Immature natural killer cell (primary cell): ENCODE results near the gene PRICKLE4. TPM values are rescaled to one million over a fixed set of nuclear protein-coding genes. Genes with fewer than 3 reads are reported as not detected.
"Not testable (repeated sequence)": the region's sequence is repeated elsewhere in the genome, so short reads cannot be mapped to it uniquely, and the experiment has no call there.

Experiments used
- DNase-seq, 3 donors: peaks; one replicate each; pipeline ENCODE4 v3.0.0; 2022; ENCODE audit warnings: mixed read lengths in 1 of 3
- H3K27ac Mint-ChIP-seq, 6 donors: one replicate each; pipeline ENCODE4 v1.8.0; 2020; ENCODE audit warnings: mixed read lengths in 6 of 6, mild to moderate bottlenecking in 5 of 6, inconsistent platforms in 4 of 6, moderate library complexity in 3 of 6
- H3K27me3 Mint-ChIP-seq, 3 donors: one replicate each; pipeline ENCODE4 v1.8.0; 2020 to 2021; ENCODE audit warnings: low read depth in 3 of 3, mild to moderate bottlenecking in 3 of 3, mixed read lengths in 3 of 3, moderate library complexity in 3 of 3, inconsistent platforms in 1 of 3
- H3K36me3 Mint-ChIP-seq, 3 donors: one replicate each; pipeline ENCODE4 v1.8.0; 2020; ENCODE audit warnings: mixed read lengths in 3 of 3, inconsistent platforms in 2 of 3, mild to moderate bottlenecking in 2 of 3
- H3K4me1 Mint-ChIP-seq, 2 donors: one replicate each; pipeline ENCODE4 v1.8.0; 2020; ENCODE audit warnings: inconsistent platforms in 2 of 2, mild to moderate bottlenecking in 2 of 2, mixed read lengths in 2 of 2, moderate library complexity in 1 of 2
- H3K4me3 Mint-ChIP-seq, 5 donors: one replicate each; pipeline ENCODE4 v1.8.0; 2020; ENCODE audit warnings: mild to moderate bottlenecking in 5 of 5, mixed read lengths in 5 of 5, inconsistent platforms in 3 of 5, moderate library complexity in 3 of 5
- H3K9me3 Mint-ChIP-seq, 6 donors: one replicate each; pipeline ENCODE4 v1.8.0; 2020; ENCODE audit warnings: mild to moderate bottlenecking in 6 of 6, mixed read lengths in 6 of 6, inconsistent platforms in 4 of 6, moderate library complexity in 3 of 6
- polyA plus RNA-seq, 3 donors: library from polyadenylated mRNA; unstranded; fragments of 300-500 nt; fragmentation: Illumina TruSeq; gene quantifications; one replicate each; pipeline ENCODE4 v1.2.3, GENCODE V29; 2021

The PRICKLE4 gene
- polyA plus RNA-seq, 3 donors from 2014 or later = not detected

- Mint-ChIP-seq H3K27me3 (peaks cover 0 to 2% (median 0%) of the 10 kb centered on the region in 3 donors), H3K27ac (no peak overlapping the region), H3K4me3 (no peak overlapping the region), H3K9me3 (no peaks in the 10 kb centered on the region), H3K4me1 (no peaks in the 10 kb centered on the region), H3K36me3 (no peaks in the 10 kb centered on the region)
- no peak for DNase-seq
Measured at GRCh38 chr6:41811095-41811494, 30.5 kb downstream of the PRICKLE4 start.

DNA sequence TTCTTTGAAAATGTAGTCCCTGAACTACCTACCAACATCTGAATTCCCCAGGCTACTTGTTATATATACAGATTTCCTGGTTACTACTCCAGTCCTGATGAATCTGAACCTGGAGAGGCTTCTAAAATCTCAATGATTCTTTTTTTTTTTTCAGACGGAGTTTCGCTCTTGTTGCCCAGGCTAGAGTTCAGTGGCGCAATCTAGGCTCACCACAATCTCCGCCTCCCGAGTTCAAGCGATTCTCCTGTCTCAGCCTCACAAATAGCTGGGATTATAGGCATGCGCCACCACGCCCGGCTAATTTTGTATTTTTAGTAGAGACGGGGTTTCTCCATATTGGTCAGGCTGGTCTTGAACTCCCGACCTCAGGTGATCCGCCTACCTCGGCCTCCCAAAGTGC is 31.4 kb downstream of the PRICKLE4 start:
- H3K4me3 Mint-ChIP-seq, H3K36me3 Mint-ChIP-seq, H3K9me3 Mint-ChIP-seq, DNase-seq, H3K4me1 Mint-ChIP-seq, H3K27me3 Mint-ChIP-seq, H3K27ac Mint-ChIP-seq: not testable (repeated sequence)

DNA sequence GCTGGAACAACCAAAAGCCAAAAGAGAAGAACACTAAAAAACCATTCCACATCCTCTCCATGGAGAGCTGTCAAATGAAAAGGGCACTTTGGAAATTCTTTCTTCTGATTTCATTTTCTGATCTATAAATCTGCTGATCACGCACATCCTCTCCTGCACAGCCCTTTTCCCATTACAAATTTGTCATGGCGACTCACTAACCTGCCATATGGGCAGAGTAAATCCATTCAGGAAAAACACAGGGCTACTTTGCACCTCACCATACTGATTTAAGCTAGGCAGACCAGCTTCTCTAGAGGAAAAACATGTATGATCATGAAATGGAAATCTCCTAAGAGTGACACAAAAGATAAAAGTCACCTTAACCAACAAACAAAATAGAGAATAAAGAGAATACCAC is 32.9 kb downstream of the PRICKLE4 start:
- Mint-ChIP-seq H3K9me3 (no peaks in the 10 kb centered on the region), H3K4me1 (no peaks in the 10 kb centered on the region), H3K4me3 (no peak overlapping the region), H3K36me3 (no peaks in the 10 kb centered on the region), H3K27me3 (peaks cover 0 to 2% (median 0%) of the 10 kb centered on the region in 3 donors), H3K27ac (no peak overlapping the region)
- DNase-seq = no peak

GRCh38 chr6:41813956-41814355 is 33.4 kb downstream of the PRICKLE4 start:
- H3K9me3 Mint-ChIP-seq = no peaks in the 10 kb centered on the region
- peaks cover 0 to 2% (median 0%) of the 10 kb centered on the region in 3 donors for H3K27me3 Mint-ChIP-seq
- H3K4me3 Mint-ChIP-seq = no peak overlapping the region
- no peak overlapping the region for H3K27ac Mint-ChIP-seq
- no peaks in the 10 kb centered on the region for H3K36me3 Mint-ChIP-seq
- DNase-seq = no peak
- no peaks in the 10 kb centered on the region for H3K4me1 Mint-ChIP-seq

DNA sequence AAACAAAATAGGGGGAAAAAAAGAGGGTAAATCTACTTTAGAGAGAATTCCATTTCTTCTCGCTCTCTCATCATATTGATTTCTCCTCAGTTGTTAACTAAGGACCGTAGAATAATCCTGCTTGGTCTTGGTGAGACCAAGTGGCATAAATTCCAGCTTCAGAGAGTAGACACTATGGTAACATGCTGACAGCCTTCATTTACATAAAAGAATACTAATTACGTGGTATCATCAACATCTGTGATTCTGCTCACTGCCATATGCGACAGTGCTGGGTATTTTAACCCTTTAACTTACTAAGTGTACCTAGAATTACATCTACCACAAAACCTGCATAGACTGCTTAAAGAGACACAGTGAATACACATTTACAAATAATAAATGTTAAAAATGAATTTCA is 34.0 kb downstream of the PRICKLE4 start:
- H3K4me1 Mint-ChIP-seq = no peaks in the 10 kb centered on the region
- no peak overlapping the region for H3K4me3 Mint-ChIP-seq
- no peaks in the 10 kb centered on the region for H3K36me3 Mint-ChIP-seq
- no peak overlapping the region for H3K27ac Mint-ChIP-seq
- no peaks in the 10 kb centered on the region for H3K9me3 Mint-ChIP-seq
- peaks cover 0 to 2% (median 0%) of the 10 kb centered on the region in 3 donors for H3K27me3 Mint-ChIP-seq
- DNase-seq = no peak

- H3K4me1 Mint-ChIP-seq = no peaks in the 10 kb centered on the region
- H3K27ac Mint-ChIP-seq = no peak overlapping the region
- peaks cover 0 to 2% (median 0%) of the 10 kb centered on the region in 3 donors for H3K27me3 Mint-ChIP-seq
- no peaks in the 10 kb centered on the region for H3K9me3 Mint-ChIP-seq
- no peak overlapping the region for H3K4me3 Mint-ChIP-seq
- H3K36me3 Mint-ChIP-seq = no peaks in the 10 kb centered on the region
- DNase-seq = no peak
Measured at GRCh38 chr6:41815587-41815986, 35.0 kb downstream of the PRICKLE4 start.

- Mint-ChIP-seq H3K4me3 (no peak overlapping the region), H3K4me1 (no peaks in the 10 kb centered on the region), H3K9me3 (no peaks in the 10 kb centered on the region), H3K27ac (no peak overlapping the region), H3K27me3 (peaks cover 0 to 2% (median 0%) of the 10 kb centered on the region in 3 donors), H3K36me3 (no peaks in the 10 kb centered on the region)
- no peak for DNase-seq
Measured at GRCh38 chr6:41818271-41819054, 37.9 kb downstream of the PRICKLE4 start.

- H3K4me1 Mint-ChIP-seq = no peaks in the 10 kb centered on the region
- no peak for DNase-seq
Measured at GRCh38 chr6:41821266-41821665, 40.7 kb downstream of the PRICKLE4 start.

GRCh38 chr6:41822021-41822420 is 41.4 kb downstream of the PRICKLE4 start:
- Mint-ChIP-seq H3K4me1 (no peaks in the 10 kb centered on the region), H3K9me3 (no peaks in the 10 kb centered on the region), H3K27me3 (no peaks in the 10 kb centered on the region), H3K4me3 (no peak overlapping the region), H3K27ac (no peak overlapping the region), H3K36me3 (no peaks in the 10 kb centered on the region)
- no peak for DNase-seq

More at GRCh38 chr6:41821266-41821665, 40.7 kb downstream of the PRICKLE4 start:
- Mint-ChIP-seq H3K27ac (no peak overlapping the region), H3K36me3 (no peaks in the 10 kb centered on the region), H3K4me3 (no peak overlapping the region), H3K9me3 (no peaks in the 10 kb centered on the region), H3K27me3 (no peaks in the 10 kb centered on the region)

DNA sequence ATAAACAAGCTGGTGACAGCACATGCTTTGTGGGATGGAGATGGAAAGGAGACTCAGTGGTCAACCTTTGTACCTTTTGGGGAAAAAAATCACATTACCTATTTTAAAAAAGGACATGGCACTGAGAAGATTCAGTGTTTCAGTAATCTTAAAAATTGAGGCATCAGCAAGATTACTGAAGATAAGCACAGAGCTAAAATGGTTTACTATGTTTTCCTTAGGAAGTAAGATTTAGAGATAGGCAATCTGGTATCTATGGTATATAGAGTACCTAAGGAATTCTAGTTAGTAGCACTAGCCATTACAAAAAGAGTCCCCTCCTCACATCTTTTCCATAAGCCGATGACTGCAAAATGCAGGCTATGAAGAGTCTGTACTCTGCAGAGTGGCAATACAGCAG is 42.6 kb downstream of the PRICKLE4 start:
- Mint-ChIP-seq H3K27ac (no peak overlapping the region), H3K9me3 (no peaks in the 10 kb centered on the region), H3K4me3 (no peak overlapping the region), H3K4me1 (no peaks in the 10 kb centered on the region), H3K27me3 (no peaks in the 10 kb centered on the region), H3K36me3 (no peaks in the 10 kb centered on the region)
- DNase-seq = no peak

- no peaks in the 10 kb centered on the region for H3K4me1 Mint-ChIP-seq
- peaks cover 0 to under 1% (median 0%) of the 10 kb centered on the region in 3 donors for H3K36me3 Mint-ChIP-seq
- H3K9me3 Mint-ChIP-seq = no peaks in the 10 kb centered on the region
- peaks cover 0 to 1% (median 0%) of the 10 kb centered on the region in 3 donors for H3K27me3 Mint-ChIP-seq
- H3K27ac Mint-ChIP-seq = peak overlapping the region in 1 of 6 donors; percentile 54
- H3K4me3 Mint-ChIP-seq = no peak overlapping the region
- no peak for DNase-seq
Measured at GRCh38 chr6:41824571-41825569, 44.3 kb downstream of the PRICKLE4 start.

DNA sequence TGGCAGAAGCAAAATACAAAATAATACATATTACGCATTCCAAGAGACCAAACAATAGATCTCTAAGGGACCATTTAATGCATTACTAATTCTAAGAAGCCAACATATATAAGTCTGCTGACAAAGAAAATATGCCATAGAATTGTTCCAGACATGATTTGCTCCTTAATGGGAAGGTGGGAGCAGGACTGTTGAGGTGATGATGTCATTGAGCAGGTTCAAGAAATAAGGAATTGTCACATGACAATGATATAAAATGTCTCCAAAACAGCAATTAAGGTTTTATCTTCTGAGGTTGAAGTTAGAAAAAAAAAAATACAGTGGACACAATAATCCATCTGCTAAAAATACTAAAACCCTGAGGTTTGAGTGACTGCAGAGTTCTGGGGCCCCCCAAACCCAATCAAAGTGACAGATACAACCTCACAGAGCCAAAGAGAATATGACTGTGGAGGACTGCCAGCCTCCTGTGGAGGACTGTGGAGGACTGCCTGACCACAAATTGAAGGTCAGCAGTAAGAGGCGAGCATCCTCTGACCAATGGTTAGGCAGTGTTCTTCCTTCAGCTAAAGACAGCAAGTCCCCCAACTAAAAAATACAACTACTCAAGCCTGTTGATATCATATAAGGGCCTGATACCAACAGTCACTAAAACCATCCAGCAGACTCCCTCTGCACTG is 45.9 kb downstream of the PRICKLE4 start:
- Mint-ChIP-seq H3K4me1 (no peaks in the 10 kb centered on the region), H3K36me3 (peaks cover 0 to 4% (median 1%) of the 10 kb centered on the region in 3 donors), H3K4me3 (no peak overlapping the region), H3K27ac (no peak overlapping the region), H3K27me3 (peaks cover 0 to 1% (median 0%) of the 10 kb centered on the region in 3 donors), H3K9me3 (no peaks in the 10 kb centered on the region)
- DNase-seq = no peak

DNA sequence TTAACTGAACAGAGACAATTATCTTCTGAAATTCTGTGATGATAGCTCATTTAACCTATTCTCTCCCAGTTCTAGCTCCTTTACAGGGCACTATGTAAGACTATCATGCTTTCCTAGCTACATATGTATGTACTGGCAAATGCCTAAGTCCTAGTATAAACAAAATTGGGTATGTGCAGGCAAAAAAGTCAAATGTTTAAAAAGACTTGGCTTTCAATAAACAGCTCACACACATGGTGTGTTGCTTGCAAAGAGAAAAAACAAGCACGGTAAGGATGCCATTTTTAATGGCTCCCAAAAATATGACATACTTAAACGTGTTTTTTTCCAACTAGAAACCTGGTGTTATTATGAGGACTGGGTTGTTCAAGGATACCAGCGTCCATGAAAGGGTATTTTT is 51.7 kb downstream of the PRICKLE4 start:
- no peak for DNase-seq
- Mint-ChIP-seq H3K27ac (no peak overlapping the region), H3K36me3 (peaks cover 0 to 4% (median 4%) of the 10 kb centered on the region in 3 donors), H3K9me3 (no peaks in the 10 kb centered on the region), H3K4me1 (peaks cover 3 to 13% of the 10 kb centered on the region in 2 donors), H3K4me3 (no peak overlapping the region), H3K27me3 (peaks cover 0 to 1% (median 0%) of the 10 kb centered on the region in 3 donors)
